Measurements from ENCODE around the gene DNAH3.

GRCh38 chr16:21076186-21076883, 74.3 kb downstream of the DNAH3 start:
- no peak for TF ChIP-seq CTCF (IDR thresholded peaks at IDR 0.05; ENCODE audit: low read length)
- TF ChIP-seq EZH2 (IDR thresholded peaks at IDR 0.05; ENCODE audit: borderline replicate concordance, low read length), result no peak

Data from OCI-LY1 (cell line).